Colonic mucosa (tissue), 4 donors: ENCODE measurements around the gene SLC9A9. TPM values are rescaled to one million over a fixed set of nuclear protein-coding genes. Genes with fewer than 3 reads are reported as not detected.
A peak's percentile ranks its signal among the peaks of the same experiment; 100 is the strongest.

Experiments used
- DNase-seq: peaks from one replicate; pipeline ENCODE4 v3.0.0-alpha.2; 2020
- H3K27ac ChIP-seq: fragments of 200-600 bp; one replicate; pipeline ENCODE4 v1.8.0; 2021
- H3K27me3 ChIP-seq: fragments of 200-600 bp; one replicate; pipeline ENCODE4 v1.8.0; 2021
- H3K36me3 ChIP-seq: fragments of 200-600 bp; one replicate; pipeline ENCODE4 v1.8.0; 2021
- H3K4me1 ChIP-seq: fragments of 200-600 bp; one replicate; pipeline ENCODE4 v1.8.0; 2021; ENCODE audit warnings: mild to moderate bottlenecking
- H3K4me3 ChIP-seq: fragments of 200-600 bp; one replicate; pipeline ENCODE4 v1.8.0; 2021
- H3K9ac ChIP-seq, 2 donors: one replicate each; pipeline ENCODE4 v1.7.0; 2013; ENCODE audit warnings: control low read depth in 2 of 2, low read depth in 2 of 2, low read length in 2 of 2
- H3K9me3 ChIP-seq: fragments of 200-600 bp; one replicate; pipeline ENCODE4 v1.8.0; 2021
- intact Hi-C: fragments of 100-400 bp; cut with DNase I; formaldehyde crosslinking; loops from one replicate; pipeline ENCODE4 v1.14.1; 2022
- total RNA-seq, 2 donors: library from RNA; stranded (reverse); fragmentation: NEBNext Ultra II Directional in 1 of 2; extraction: Animal tissue kit (Norgen Biotek cat#: 25700) in 1 of 2; gene quantifications; one replicate each; pipeline ENCODE4 v1.2.1, GENCODE V29; 2021
- TF ChIP-seq, protein P1 (sequence below): fragments of 200-600 bp; IDR thresholded peaks from one replicate; pipeline ENCODE4 v1.8.0; 2022; ENCODE audit warnings: antibody characterized with exemption, mild to moderate bottlenecking
- donor health status: healthy.
- donor health status: DM: no; HTN: no; CAD: no.
- donor health status: DM: no; HTN: no; CAD: no.

Gene SLC9A9
- total RNA-seq, 2 donors from 2014 or later: 2.5 to 6.5 TPM

DNA sequence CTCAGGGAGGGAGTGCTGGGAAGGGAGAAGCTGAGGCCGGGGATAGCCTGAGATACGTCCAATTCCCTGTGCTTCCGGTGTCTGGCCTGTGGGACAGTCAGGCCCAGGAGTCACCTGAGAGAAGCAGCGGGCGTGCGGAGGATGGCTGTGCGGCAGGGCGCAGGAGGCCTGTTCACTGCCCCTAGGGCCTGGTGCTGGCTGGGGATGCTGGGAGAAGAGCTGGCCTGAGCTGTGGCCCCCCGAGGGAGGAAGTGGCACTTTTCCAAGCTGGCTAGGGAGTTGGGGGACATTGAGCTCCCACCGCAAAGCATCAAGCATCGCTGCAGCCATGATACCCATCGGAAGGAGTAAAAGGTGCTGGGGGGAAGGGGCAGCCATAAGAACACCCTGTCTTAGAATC is 619.9 kb downstream of the SLC9A9 start:
- intact Hi-C loops: no loop called here
- Histone ChIP-seq H3K4me1 (no peaks in the 10 kb centered on the region), H3K36me3 (no peaks in the 10 kb centered on the region), H3K27me3 (no peaks in the 10 kb centered on the region), H3K9ac (no peak overlapping the region), H3K4me3 (no peak overlapping the region), H3K9me3 (no peaks in the 10 kb centered on the region), H3K27ac (no peak overlapping the region)
- TF ChIP-seq, protein P1, sequence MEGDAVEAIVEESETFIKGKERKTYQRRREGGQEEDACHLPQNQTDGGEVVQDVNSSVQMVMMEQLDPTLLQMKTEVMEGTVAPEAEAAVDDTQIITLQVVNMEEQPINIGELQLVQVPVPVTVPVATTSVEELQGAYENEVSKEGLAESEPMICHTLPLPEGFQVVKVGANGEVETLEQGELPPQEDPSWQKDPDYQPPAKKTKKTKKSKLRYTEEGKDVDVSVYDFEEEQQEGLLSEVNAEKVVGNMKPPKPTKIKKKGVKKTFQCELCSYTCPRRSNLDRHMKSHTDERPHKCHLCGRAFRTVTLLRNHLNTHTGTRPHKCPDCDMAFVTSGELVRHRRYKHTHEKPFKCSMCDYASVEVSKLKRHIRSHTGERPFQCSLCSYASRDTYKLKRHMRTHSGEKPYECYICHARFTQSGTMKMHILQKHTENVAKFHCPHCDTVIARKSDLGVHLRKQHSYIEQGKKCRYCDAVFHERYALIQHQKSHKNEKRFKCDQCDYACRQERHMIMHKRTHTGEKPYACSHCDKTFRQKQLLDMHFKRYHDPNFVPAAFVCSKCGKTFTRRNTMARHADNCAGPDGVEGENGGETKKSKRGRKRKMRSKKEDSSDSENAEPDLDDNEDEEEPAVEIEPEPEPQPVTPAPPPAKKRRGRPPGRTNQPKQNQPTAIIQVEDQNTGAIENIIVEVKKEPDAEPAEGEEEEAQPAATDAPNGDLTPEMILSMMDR: no peak
- no peak for DNase-seq

DNA sequence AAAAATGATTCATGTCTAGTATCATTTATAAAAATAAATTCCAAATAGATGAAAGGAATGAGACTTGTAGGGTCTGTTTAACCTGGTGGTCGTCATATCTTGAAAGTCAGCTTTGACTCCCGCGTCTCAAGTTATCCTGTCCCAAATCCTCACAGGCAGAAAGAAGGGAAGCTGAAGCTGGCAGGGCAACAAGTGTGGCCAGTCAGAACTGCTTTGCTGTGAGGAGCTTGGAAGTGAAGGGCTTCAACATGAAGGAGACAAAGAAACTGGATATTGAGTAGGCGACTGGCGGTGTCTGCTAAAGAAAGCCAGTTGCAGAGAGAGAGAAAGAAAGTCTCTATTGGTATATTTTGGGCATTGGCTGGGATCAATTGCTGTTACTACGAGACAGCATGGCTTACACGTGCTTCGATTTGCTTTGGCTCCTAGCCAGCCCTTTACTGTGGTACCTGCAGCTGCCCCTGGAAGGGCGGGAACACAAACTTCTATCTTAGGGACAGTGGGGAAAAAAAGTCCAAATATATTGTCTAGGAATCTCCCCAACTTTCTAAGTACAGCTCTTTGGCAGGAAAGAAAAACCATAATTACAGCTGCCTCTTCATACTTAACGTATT is 621.5 kb downstream of the SLC9A9 start:
- DNase-seq: peak; percentile 31
- H3K9me3 ChIP-seq: no peaks in the 10 kb centered on the region
- H3K36me3 ChIP-seq: no peaks in the 10 kb centered on the region
- H3K4me3 ChIP-seq: no peak overlapping the region
- TF ChIP-seq, protein P1: no peak
- intact Hi-C loops: no loop called here
- no peaks in the 10 kb centered on the region for H3K27me3 ChIP-seq
- H3K27ac ChIP-seq: no peak overlapping the region
- no peak overlapping the region for H3K9ac ChIP-seq
- no peaks in the 10 kb centered on the region for H3K4me1 ChIP-seq

- DNase-seq: no peak
- intact Hi-C loops: no loop called here
- no peaks in the 10 kb centered on the region for H3K36me3 ChIP-seq
- H3K9me3 ChIP-seq: no peaks in the 10 kb centered on the region
- TF ChIP-seq, protein P1: no peak
- H3K27me3 ChIP-seq: no peaks in the 10 kb centered on the region
- H3K9ac ChIP-seq: no peak overlapping the region
- no peak overlapping the region for H3K27ac ChIP-seq
- no peak overlapping the region for H3K4me3 ChIP-seq
- H3K4me1 ChIP-seq: no peaks in the 10 kb centered on the region
These were observed 623.6 kb downstream of the SLC9A9 start for GRCh38 chr3:143224716-143225115.

DNA sequence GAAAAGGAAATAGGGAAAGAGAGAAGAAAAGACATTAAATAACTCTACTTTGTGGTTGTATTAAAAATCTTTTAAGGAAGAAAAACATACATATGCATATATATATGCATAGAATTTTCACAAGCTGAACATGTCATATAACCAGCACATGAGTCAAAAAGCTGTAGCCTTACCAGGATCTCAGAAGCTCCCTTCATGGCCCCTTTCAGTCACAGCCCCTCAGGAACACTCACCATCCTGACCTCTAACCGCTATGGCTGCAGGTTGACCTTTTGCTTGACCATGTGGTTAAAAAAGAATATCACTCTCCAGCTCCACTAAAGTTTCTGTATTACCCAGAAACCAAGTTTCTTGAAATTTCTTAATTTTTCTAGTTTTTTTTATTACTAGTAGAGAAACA is 625.3 kb downstream of the SLC9A9 start:
- H3K27ac ChIP-seq: no peak overlapping the region
- no peaks in the 10 kb centered on the region for H3K27me3 ChIP-seq
- DNase-seq: no peak
- H3K9me3 ChIP-seq: no peaks in the 10 kb centered on the region
- H3K4me1 ChIP-seq: no peaks in the 10 kb centered on the region
- no peak overlapping the region for H3K9ac ChIP-seq
- no peak overlapping the region for H3K4me3 ChIP-seq
- H3K36me3 ChIP-seq: no peaks in the 10 kb centered on the region
- intact Hi-C loops: no loop called here
- TF ChIP-seq, protein P1: no peak

DNA sequence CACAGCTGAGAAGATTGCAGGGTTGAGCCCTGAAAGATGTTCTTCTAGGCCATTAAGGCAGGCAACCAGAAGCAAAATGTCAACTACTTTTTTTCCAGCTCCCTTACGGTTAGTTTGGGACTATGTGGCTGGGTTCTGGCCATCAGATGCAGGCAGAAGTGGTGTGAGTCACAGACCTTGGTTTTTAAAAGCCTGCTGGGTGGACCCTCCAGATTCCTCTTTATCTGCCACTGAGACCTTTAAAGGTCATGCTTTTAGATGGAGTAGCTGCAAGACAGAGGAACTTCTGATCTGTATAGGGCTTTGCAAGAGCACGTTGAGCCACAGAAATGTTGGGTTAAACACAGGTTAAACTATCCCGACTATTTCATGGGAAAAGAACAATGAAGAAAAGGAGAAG is 625.8 kb downstream of the SLC9A9 start:
- no peaks in the 10 kb centered on the region for H3K9me3 ChIP-seq
- intact Hi-C loops: no loop called here

More for the DNA sequence above, 625.8 kb downstream of the SLC9A9 start:
- Histone ChIP-seq H3K4me3 (no peak overlapping the region), H3K27me3 (no peaks in the 10 kb centered on the region), H3K9ac (no peak overlapping the region), H3K27ac (no peak overlapping the region), H3K4me1 (no peaks in the 10 kb centered on the region), H3K36me3 (no peaks in the 10 kb centered on the region)
- no peak for DNase-seq
- TF ChIP-seq, protein P1: no peak
